Retina (tissue), 1 donor: ENCODE results near the gene FGR.
"Not testable (repeated sequence)": the region's sequence is repeated elsewhere in the genome, so short reads cannot be mapped to it uniquely, and the experiment has no call there.

Source experiments
- DNase-seq: peaks from one replicate; pipeline ENCODE4 v3.0.0-alpha.2; 2016

The FGR gene

GRCh38 chr1:27659497-27660299, 24.7 kb upstream of the FGR start:
- DNase-seq, result peak; percentile 86

GRCh38 chr1:27658951-27659496, 24.0 kb upstream of the FGR start:
- DNase-seq, result peak; percentile 35

DNA sequence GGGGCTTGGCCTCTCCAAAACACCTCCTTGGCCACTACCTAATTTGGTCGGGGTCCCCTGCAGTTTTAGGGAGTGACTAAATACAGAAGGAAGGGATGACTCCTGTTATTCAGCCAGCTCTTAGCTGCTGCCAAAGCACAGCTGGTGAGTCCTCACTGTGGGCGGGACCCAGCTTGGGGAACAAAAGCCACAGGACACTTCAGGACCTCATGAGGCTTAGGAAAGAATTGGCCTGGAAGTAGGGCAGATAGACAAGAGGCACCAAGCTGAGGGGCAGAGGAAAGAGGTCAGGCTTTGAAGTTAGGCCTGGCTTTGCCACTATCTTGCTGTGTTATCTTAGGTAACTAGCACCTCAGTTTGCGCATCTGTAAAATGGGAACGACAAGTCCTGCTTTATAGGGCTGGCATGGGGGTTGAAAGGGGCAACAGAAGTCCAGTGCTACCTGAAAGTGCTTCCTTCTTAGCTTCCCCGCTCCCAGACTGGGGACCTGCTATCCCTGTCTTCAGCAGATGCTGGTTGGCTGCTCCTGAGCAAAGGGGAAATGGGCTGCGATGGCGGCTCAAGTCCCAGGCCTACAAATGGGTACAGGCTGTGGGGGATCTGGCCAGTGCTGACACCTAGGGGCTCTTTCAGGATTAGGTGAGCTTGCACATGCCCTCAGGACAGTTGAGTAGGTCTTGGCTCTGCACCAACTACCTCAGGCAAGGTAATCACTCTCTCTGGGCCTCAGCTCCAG, 21.3 kb upstream of the FGR start:
- no peak for DNase-seq

DNA sequence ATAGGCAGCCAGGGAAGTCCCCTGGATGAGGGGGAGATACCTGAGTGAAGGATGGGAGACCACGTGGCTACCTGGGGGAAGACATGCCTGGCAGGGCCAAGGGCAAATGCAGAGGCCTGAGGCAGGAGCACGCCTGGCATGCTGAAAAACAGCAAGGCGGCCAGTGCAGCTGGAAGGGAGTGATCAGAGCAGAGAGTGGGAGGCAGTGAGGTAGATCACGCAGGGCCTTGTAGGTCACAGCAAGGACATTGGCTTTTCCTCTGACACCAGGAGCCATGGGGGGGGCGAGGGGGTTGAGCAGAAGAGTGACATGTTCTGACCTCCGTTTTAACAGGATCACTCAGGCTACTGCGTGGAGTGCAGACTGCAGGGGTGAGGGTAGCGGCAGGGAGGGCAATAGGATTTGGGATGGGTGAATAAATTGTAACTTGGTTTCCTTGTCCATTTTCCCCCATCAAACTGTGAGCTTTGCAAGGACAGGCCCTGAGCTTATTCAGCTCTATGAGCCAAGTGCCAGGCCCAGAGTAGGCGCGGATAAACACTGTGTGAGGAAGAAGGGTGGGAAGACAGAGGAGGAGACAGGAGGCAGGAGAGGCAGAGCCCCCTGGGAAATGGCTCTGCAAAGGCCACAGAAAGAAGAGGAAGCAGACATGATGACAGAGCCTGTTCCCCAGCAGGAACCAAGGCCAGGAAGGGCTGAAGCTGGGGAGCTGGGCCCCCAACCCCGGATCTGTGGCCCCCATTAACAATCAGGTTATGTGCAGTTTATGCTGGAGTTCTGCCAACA, 20.4 kb upstream of the FGR start:
- DNase-seq, result peak; percentile 52

DNA sequence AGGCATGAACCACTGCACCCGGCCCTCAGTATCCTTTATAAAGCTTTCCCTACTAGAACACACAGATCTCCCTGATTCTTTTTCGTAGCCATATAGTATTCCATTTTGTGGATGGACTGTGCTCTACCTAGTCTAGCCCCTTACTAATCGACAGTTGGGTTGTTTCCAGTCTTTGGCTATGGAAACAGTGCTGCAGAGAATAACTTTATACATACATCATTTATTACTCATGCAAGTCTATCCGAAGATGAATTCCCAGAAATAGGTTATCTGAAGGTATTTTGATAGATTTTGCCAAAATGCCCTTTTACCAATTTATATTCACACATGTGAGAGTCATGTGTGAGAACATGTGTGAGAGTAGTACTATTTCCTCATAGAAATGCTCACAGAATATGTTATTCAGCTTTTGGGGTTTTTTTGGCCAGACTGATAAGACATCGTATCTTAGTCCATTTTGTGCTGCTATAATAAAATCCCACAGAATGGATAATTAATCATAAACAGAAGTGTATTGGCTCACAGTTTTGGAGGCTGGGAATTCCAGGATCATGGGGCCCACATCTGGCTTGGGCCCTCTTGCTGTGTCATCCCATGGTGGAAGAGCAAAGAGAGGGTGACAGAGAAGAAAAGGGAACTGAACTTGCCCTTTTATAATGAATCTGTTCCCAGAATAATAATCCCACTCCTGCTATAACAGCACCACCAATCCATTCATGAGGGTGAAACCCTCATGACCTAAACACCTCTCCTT, 17.3 kb upstream of the FGR start:
- DNase-seq, result no peak

DNA sequence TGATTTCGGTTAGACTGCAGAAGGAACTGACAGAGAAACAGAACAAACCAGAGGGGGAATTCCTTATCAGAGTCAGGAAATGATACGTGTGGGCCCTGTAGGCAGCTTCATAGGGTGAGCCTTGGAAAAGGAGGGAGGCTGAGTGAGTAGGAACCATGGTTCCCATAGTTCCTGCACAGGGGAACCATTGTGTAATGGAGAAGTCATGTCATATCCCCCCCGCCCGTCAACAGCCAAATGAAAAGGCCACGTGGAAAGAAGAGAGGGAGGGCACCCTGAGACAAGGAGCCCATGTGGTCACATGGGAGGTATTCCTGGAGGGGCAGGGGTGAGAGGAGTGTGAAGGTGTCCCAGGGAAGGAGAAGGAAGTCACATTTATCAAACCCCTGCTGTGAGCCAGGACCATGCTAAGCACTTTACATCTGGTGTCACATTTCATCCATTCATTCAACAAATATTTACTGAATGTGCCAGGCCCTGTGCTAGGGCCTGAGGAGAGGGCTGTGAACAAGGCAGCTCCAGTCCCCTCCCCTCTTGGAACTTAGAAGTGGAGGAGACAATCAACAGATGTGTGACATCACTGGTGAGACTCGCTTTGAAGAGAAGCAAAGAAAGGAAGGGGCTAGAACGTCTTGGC, 15.7 kb upstream of the FGR start:
- no peak for DNase-seq

- no peak for DNase-seq
Observed at GRCh38 chr1:27650171-27650538, 15.2 kb upstream of the FGR start.

GRCh38 chr1:27649306-27649635, 14.3 kb upstream of the FGR start:
- no peak for DNase-seq

GRCh38 chr1:27648602-27649305, 13.8 kb upstream of the FGR start:
- no peak for DNase-seq

- DNase-seq, result no peak
Observed at GRCh38 chr1:27647328-27647727, 12.3 kb upstream of the FGR start.

- DNase-seq, result no peak
Observed at GRCh38 chr1:27646676-27647075, 11.7 kb upstream of the FGR start.

DNA sequence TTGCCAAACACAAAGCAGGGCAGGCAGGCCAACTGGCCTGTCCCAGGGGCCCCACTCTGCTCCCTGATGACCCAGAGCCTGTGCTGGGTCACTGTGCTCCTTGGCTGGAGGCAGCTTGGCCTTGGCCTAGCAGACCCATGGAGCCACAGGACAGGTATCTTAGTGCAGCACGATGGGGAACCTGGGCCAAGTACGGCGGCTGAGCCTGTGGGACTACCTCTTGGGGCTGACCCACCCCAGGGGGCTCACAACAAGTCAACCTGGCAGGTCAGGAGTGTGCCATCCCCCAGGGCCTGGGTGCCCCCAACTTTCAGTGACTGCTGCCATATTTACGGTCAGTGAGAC, 10.1 kb upstream of the FGR start:
- no peak for DNase-seq

- DNase-seq, result no peak
Observed at GRCh38 chr1:27644369-27645070, 9.5 kb upstream of the FGR start.

DNA sequence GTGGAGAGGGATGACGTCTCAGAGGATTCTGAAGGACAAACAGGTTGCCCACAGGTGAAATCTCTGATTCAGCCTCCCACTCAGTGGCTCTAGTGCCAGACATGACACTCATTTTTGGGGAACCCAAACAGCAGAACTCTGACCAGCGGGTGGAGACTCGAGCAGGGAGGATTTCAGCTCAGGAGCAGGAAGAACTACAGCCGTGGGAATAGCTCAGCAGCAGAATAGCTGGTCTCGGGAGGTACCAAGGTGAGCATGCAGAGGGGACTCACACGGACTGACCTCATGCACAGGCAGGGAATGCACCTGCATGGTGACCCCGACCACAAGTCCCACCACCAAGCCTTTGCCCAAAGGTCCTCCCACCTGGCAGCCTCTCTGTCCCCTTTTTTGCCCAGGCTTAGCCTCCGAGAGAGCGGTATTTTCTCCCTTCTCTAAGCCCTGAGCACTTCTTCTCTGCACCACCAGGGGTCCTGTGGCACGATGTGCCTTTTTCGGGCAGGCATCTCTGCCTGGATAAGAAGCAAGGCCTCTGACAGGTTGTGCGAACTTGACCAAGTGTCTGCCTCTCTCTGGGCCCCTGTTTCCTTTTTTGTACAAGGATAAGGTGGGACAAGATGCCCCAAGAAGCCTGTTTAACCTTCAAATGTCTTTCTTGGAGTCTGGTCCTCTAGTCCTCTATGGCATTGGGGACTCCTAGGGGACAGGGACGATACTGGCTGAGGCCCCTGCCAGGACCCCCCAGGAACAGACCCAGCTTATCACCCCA, 8.8 kb upstream of the FGR start:
- DNase-seq, result peak; percentile 49

DNA sequence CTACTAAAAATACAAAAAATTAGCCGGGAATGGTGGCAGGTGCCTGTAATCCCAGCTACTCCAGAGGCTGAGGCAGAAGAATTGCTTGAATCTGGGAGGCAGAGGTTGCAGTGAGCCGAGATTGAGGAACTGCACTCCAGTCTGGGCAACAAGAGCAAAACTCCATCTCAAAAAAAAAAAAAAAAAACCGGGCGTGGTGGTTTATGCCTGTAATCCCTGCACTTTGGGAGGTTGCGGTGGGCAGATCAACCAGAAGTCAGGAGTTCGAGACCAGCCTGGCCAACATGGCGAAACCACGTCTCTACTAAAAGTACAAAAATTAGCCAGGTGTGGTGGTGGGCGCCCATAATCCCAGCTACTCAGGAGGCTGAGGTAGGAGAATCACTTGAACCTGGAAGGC, 5.5 kb upstream of the FGR start:
- not testable (repeated sequence) for DNase-seq

- no peak for DNase-seq
Observed at GRCh38 chr1:27638805-27639204, 3.8 kb upstream of the FGR start.

GRCh38 chr1:27638047-27638734, 3.2 kb upstream of the FGR start:
- DNase-seq, result no peak

DNA sequence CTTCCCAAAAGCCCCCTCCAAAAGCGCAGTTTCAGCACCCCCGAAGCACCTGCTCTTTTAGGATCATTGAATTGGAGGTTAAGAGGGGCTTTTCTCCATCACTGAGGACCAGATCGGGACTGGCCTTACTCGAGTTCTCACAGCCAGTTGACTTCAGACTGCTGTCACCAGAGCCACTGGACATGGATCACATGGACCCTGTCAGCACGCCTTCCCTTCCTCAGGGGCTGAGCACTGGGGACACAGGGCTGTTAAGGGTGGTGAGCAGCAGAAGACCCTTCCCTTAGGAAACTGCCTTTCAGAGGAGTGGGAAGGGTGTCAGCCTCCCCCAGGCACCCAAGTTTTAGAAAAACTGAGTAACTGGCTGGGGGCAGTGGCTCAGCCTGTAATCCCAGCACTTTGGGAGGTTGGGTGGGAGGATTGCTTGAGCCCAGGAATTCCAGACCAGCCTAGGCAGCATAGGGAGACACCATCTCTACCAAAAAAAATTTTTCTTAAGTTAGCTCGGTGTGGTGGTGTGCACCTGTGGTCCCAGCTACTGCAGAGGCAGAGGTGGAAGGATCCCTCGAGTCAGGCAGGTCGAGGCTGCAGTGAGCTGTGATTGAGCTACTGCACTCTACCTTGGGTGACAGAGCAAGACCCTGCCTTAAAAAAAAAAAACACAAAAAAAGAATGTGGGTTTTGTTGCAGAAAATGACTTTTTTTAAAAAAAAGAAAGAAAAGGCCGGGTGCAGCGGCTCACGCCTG, 584 bp upstream of the FGR start:
- DNase-seq, result no peak
